ENCODE data around the gene GXYLT1. TPM values are rescaled to one million over a fixed set of nuclear protein-coding genes. Genes with fewer than 3 reads are reported as not detected.

Gene GXYLT1
- total and polyA plus RNA-seq, 11 donors: 1.4 to 8.3 (median 4.8) TPM

DNA sequence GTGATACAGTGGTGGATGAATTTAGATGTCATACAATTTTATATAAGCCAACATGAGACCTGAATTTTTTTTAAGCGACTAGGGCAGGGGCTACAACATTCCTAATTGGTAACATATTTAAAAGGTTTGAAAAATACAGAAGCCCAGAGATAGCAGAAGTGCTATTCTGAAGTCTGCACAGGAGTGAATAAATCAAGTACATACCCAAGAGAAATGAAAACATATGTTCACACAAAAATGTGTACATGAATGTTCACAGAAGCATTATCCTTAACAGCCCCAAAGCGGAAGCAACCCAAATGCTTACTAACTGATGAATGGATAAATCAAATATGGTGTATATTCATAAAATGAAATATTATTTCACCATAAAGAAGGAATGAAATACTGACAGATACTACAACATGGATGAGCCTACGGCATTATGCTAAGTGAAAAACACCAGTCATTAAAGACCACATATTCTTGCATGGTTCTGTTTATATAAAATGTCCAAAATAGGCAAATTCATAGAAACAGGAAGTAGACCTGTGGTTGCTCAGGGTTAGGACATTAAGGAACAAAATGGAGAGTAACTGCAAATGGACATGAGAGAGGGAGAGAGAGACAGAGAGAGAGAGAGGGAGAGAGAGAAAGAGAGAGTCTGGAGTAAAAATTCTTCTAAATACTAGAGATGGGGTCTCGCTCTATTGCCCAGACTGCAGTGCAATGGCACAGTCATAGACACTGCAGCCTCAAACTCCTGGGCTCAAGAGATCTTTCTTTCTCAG is 28.0 kb upstream of the GXYLT1 start:
- no peak for ATAC-seq
- H3K27ac ChIP-seq: no peak overlapping the region

DNA sequence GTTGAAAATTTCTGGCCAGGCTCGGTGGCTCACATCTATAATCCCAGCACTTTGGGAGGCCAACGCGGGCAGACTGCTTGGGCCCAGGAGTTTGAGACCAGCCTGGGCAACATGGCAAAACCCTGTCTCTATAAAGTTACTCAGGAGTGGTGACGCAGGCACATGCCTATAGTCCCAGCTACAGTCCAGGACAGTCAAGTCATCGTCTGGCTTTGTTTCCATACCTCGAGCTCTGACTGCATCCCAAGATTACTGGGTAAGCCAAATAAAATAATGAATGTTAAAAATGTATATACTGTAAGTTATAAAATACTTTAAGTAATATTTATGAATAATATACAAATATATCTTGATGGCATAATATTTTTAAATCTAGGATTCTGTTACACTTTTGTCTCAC is 23.0 kb upstream of the GXYLT1 start:
- no peak for DNase-seq
- Histone ChIP-seq H3K4me3 (no peak overlapping the region), H3K27me3 (no peaks in the 10 kb centered on the region), H3K4me1 (peaks cover 0 to 20% (median 6%) of the 10 kb centered on the region in 12 donors), H3K9me3 (no peaks in the 10 kb centered on the region), H3K27ac (no peak overlapping the region), H3K36me3 (peaks cover 0 to 22% (median 9%) of the 10 kb centered on the region in 9 donors)
- no peak for TF ChIP-seq POLR2A (IDR thresholded peaks at IDR 0.05)
- TF ChIP-seq, protein P1, sequence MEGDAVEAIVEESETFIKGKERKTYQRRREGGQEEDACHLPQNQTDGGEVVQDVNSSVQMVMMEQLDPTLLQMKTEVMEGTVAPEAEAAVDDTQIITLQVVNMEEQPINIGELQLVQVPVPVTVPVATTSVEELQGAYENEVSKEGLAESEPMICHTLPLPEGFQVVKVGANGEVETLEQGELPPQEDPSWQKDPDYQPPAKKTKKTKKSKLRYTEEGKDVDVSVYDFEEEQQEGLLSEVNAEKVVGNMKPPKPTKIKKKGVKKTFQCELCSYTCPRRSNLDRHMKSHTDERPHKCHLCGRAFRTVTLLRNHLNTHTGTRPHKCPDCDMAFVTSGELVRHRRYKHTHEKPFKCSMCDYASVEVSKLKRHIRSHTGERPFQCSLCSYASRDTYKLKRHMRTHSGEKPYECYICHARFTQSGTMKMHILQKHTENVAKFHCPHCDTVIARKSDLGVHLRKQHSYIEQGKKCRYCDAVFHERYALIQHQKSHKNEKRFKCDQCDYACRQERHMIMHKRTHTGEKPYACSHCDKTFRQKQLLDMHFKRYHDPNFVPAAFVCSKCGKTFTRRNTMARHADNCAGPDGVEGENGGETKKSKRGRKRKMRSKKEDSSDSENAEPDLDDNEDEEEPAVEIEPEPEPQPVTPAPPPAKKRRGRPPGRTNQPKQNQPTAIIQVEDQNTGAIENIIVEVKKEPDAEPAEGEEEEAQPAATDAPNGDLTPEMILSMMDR (IDR thresholded peaks at IDR 0.05): no peak
- WGBS, 4 donors: 91 to 97% (median 95%) methylated on average over 6 of the region's 6 CpGs
- intact Hi-C loops (cut with DNase I): no loop called here
- no peak for ATAC-seq

More for the DNA sequence above, 28.0 kb upstream of the GXYLT1 start:
- 94 to 98% (median 95%) methylated on average over 4 of the region's 4 CpGs for WGBS, 4 donors
- no peak for DNase-seq
- H3K9me3 ChIP-seq: peaks cover 0 to 6% (median 0%) of the 10 kb centered on the region in 12 donors
- H3K4me3 ChIP-seq: no peak overlapping the region
- H3K36me3 ChIP-seq: peaks cover 0 to 34% (median 11%) of the 10 kb centered on the region in 9 donors
- H3K4me1 ChIP-seq: peaks cover 0 to 20% (median 0%) of the 10 kb centered on the region in 12 donors
- TF ChIP-seq, protein P1 (IDR thresholded peaks at IDR 0.05): no peak
- TF ChIP-seq POLR2A (IDR thresholded peaks at IDR 0.05): no peak
- H3K27me3 ChIP-seq: no peaks in the 10 kb centered on the region
- intact Hi-C loops (cut with DNase I): no loop called here

DNA sequence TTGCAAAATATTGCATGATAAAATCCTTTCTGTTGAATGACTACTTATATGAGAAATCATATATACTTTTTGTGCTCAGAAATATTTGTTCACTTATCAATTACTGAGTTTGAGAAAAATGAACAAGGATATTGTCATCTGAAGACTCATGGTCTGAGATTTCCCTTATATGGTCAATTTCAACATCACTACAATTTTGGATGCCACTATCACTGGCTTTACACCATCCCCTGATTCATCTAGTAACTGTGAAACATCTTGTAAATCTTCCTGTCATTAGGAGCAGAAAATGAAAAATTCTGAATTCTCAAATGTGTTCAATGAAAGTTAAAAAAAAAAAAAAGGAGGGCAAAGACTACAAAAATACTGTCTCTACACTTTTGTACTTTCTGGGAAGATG is 21.8 kb upstream of the GXYLT1 start:
- no peak for DNase-seq
- ATAC-seq: no peak
- intact Hi-C loops (cut with DNase I): no loop called here

DNA sequence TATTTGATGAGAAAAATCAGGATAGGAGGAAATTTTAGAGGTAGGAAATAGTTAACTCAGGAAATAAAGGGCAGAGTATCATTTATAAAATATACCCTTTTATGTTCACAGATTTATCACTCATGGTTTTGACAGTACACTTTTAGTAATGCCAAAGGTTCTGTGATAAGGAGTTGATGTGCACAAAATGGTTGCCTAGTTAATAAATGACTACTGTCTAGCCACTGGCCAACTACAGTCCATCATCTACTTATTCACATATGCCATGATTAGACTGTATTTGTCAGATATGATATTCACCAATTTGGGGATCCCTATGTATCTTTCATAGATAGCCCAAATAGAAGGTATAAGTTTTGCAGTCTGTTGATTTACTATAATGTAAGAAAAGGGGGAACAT is 19.2 kb upstream of the GXYLT1 start:
- no peak for DNase-seq
- ATAC-seq: no peak
- TF ChIP-seq, protein P1 (IDR thresholded peaks at IDR 0.05): no peak
- no peak for TF ChIP-seq POLR2A (IDR thresholded peaks at IDR 0.05)
- H3K27me3 ChIP-seq: no peaks in the 10 kb centered on the region
- H3K9me3 ChIP-seq: no peaks in the 10 kb centered on the region
- H3K4me3 ChIP-seq: no peak overlapping the region
- no peak overlapping the region for H3K27ac ChIP-seq
- intact Hi-C loops (cut with DNase I): no loop called here
- peaks cover 0 to 30% (median 27%) of the 10 kb centered on the region in 9 donors for H3K36me3 ChIP-seq
- H3K4me1 ChIP-seq: peaks cover 0 to 25% (median 9%) of the 10 kb centered on the region in 12 donors

More for the DNA sequence above, 21.8 kb upstream of the GXYLT1 start:
- Histone ChIP-seq H3K27ac (no peak overlapping the region), H3K36me3 (peaks cover 0 to 18% (median 10%) of the 10 kb centered on the region in 9 donors), H3K4me1 (peaks cover 0 to 28% (median 9%) of the 10 kb centered on the region in 12 donors), H3K4me3 (no peak overlapping the region), H3K27me3 (no peaks in the 10 kb centered on the region), H3K9me3 (no peaks in the 10 kb centered on the region)
- TF ChIP-seq POLR2A (IDR thresholded peaks at IDR 0.05): no peak
- TF ChIP-seq, protein P1 (IDR thresholded peaks at IDR 0.05): no peak

Measured in heart left ventricle (tissue), 16 donors.